Fibroblast of lung (primary cell): ENCODE results near the gene OR10D3.

ENCODE experiments used
- CTCF ChIP-seq, 2 donors: IDR thresholded peaks in 1 of 2; conservative IDR thresholded peaks in 1 of 2; 1 replicate in 1 of 2; 2 replicates in 1 of 2; pipeline ENCODE4 v1.5.1; 2011 to 2012; ENCODE audit warnings: low read length in 2 of 2, control low read depth in 1 of 2, inconsistent platforms in 1 of 2, low read depth in 1 of 2, mild to moderate bottlenecking in 1 of 2
- EZH2 ChIP-seq: IDR thresholded peaks from 2 replicates; pipeline ENCODE4 v1.5.1; 2012; ENCODE audit warnings: low read length, control low read depth, mild to moderate bottlenecking; ENCODE audit errors: missing control alignments

- no peak for TF ChIP-seq CTCF (conservative IDR thresholded peaks at IDR 0.05 in 1 of 2, IDR thresholded peaks at IDR 0.05 in 1 of 2; ENCODE audit: low read depth in 1 of 2, low read length in 2 of 2)
- no peak for TF ChIP-seq EZH2
Measured at GRCh38 chr11:124207102-124207792, 24.1 kb downstream of the OR10D3 start.
